ENCODE measurements around the gene DOCK9.

DOCK9 gene

DNA sequence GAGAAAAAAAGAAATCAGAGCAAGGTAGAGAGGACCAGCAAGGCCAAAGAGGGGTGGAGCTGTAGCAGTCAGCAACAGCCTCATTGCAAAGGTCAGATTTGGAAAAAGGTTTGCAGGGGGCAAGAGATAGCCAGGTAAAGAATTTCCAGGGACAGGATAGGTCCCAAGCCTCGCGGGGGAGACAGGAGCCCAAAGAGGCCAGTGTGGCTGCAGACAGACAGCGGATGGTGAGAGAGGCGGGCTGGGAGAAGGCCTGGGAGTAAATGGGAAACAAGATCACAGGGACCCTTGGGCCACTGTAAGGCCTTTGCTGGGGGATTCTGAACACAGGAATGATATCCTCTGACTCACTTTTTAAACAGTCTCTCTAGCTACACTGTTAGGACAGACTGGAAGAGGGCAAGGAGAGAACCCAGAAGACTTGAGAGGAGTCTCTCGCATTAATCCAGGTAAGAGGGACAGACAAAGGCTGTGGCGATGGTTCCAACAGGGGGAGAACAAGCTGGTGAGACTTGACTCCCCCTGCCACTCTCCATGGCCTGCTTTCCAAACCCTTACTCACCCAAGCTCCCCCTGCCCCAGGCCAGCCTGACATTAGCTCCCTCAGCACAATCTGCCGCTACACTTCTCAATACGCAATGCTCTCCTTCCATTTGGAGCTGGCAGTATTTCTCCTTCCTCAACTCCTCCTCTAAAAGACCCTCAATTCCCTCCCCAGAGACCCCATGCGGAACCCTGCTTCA, 31.8 kb downstream of the DOCK9 start:
- DNase-seq: no peak

DNA sequence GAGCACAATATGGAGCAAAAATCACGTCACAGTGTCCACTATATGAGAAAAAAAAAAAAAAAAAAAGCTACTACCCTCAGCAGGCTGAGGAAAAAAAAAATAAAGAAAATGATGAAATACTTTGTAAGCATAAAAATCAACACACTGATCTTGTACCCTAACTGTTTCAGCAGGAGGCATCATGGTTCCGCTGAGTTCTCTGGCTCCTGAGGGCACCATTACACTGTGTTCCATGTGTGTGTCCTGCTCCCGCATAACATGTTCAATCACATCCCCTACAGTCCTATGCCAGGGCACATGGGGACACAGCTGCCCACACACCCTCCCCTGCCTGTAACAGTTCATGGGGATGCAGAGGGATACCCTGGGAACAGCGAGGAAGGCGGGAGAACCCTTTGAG, 33.5 kb downstream of the DOCK9 start:
- DNase-seq: no peak

DNA sequence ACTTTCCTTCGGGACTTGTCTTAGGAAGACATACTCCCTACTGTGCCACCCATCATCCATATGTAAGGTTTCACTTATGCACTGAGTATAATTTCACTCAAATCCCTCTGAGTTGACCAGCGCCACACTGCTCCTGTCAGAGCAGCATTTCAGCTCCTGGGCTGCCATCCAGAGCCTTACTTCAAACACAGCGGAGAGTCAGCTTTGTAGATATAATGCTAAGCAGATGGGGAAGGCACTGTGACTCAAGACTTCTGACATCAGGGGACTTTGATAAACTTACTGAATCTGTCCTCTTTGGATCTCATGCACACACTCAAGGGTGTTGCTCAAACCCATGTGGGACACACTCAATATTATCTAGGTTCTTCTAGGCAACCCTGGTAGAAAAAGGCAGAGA, 34.9 kb downstream of the DOCK9 start:
- no peak for DNase-seq

DNA sequence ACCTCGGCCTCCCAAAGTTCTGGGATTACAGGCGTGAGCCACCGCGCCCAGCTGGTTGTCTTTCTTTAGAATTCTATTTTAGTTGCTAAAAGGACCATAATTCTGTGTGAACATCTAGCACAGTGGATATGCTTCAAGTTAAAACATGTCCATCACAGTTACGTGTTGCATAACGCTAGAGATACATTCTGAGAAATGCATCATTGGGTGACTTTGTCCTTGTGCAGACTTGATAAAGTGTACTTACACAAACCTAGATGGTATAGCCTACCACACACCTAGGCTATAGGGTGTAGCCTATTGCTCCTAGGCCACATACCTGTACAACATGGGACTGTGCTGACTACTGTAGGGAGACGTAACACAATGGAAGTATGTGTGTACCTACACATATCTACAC, 35.4 kb downstream of the DOCK9 start:
- DNase-seq: no peak

DNA sequence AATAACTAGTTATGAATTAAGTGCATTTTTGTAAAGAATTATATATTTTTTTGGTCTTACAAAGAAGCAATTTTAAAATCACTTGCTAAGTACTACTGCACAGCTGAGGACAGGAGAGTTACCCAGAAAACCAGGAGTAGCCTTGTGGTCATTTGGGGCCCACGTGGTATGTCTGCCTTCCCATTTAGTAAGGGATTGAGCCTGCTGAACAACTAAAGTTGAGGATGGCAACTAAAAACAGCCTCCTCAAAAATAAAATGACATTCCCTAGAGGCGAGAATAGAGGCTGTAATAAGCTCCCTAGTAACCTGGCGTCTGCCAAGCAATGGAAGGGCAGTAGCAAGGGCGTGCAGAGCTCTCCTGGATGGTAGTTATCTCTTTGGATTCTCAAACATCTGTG, 36.3 kb downstream of the DOCK9 start:
- no peak for DNase-seq

- DNase-seq: no peak
These were observed 36.7 kb downstream of the DOCK9 start for GRCh38 chr13:98941126-98941525.

DNA sequence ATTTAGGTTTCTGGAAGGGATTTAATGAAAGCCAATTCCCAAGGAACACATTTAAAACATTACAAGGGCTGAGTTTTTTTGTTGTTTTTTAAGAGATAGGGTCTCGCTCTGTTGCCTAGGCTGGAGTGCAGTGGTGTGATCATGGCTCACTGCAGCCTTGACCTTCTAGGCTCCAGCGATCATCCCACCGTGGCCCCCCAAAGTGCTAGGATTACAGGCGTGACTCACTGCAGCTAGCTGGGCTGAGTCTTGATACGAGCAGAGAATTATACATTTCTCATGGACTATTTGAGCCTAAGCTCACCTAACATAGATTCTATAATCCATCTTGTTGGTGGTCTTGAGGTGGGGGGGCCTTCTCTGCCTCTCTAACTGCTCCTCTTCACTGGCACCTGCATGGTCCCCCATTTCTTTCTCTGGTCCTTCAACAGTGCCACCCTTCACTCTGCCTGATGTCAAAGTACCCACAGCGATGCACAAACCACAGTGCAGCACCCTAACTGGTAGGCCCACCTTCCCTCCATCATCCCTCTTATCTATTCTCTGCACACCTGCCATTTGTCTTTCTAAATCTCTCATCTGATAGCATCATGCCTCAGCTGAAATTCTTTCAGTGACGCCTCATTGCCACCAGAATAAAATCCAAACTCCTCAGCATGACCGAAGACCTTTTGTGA, 37.4 kb downstream of the DOCK9 start:
- DNase-seq: no peak

DNA sequence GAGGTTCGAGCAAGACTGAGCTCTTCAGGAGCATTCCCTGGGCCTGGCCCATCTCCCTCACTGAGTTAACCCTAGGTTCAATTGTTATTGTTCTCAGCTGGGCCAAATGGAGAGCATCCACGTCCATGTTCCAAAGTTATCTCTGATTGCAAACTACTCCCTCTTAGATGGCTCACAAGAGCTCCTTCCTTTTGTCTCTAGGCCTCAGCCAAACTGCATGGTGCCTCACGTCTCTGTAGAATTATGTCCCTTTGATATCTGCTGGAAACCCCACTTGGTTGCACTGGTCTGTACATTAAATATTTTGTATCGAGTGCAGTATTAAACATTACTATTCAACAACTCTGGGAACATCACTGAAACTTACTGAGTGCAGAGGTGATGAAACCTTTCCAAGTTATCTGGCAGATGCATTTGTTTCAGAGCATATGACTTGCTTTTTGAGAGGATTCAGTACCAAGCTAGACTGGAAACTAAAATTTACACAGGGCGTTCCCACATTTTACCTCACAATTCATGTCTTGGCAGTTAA, 38.1 kb downstream of the DOCK9 start:
- no peak for DNase-seq

GRCh38 chr13:98938801-98939200, 39.1 kb downstream of the DOCK9 start:
- DNase-seq: no peak

GRCh38 chr13:98937911-98938381, 39.9 kb downstream of the DOCK9 start:
- no peak for DNase-seq

DNA sequence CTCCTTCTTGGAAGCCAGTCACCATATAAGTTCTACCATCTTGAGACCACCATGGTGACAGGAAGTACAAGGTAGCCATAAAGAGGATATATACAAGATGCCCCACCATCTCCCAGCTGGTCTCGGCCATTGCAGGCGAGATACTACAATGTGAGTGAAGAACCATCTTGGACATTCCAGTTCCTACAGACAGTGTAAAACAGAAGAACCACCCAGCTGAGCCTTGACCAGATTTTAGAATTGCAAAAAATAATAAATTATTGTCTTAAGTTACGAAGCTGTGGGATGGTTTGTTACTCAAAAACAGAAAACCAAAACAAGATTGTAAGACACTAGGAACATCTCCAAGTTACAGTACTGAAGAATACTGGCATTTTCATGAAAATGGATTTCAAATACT, 43.6 kb downstream of the DOCK9 start:
- no peak for DNase-seq

GRCh38 chr13:98930151-98930591, 47.7 kb downstream of the DOCK9 start:
- no peak for DNase-seq

- DNase-seq: no peak
These were observed 49.6 kb downstream of the DOCK9 start for GRCh38 chr13:98927951-98928927.

- no peak for DNase-seq
These were observed 51.9 kb downstream of the DOCK9 start for GRCh38 chr13:98925949-98926348.

- DNase-seq: no peak
These were observed 54.0 kb downstream of the DOCK9 start for GRCh38 chr13:98923641-98924397.

DNA sequence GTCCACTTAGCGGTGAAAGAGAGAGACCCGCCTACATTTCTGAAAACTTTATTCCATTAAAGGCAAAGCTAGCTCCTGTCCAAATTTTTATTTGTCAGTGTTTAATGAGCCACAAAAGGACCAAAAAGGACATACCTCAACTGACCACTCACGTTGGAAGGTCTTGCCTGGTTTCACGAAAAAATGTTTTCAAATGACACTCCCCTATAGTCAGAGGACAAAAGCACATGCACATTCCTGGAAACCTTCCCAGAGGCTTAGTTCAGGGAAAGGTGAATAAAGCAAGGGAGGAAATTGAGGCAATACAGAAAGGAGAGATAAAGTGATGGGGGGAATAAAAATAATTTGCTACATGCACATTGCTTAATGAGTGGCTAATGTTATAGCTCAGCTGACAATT, 55.6 kb downstream of the DOCK9 start:
- DNase-seq: no peak

DNA sequence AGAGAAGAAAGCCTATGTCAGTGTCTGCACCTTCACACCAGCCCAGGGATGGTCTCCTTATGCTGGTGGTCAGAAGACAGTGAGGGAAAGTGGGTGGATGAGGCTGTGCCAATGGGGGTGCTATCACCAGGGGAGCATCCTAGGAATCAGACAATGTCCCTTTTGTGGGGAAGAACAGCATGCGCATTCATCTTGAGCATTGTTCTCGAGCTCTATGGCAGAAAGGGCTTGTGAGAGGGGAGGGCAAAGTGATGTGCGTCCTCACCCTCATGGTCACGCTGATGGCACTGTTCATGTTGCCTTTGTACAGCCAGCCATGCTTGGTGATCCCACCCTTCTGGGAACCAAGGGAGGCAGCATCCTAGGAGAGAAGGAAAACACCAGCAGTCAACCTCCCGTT, 56.1 kb downstream of the DOCK9 start:
- no peak for DNase-seq

DNA sequence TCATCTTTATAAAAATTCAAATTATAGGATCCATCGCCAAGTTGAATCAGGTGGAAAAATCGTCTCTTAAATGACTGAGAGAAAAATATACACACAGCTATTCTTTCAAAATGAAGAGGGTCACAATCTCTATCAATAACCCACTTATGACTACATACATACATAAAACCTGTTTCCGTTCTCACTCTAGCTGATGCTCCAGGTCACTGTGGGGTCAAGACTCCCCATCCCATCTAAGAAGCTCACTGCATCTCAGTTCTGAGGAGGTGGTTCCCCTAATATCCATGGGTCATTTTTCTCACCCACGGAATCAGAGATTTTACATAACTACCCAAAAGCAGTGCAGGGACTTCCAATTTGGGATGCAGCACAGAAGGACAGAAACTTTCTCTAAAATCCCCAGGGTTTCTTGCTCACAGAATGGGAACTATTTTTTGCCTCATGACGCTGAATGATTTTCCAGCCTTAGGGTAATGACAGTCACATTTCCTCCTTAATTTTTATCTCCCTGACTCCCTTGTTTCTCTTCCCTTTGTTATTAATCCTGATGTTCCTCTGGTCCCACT, 56.8 kb downstream of the DOCK9 start:
- no peak for DNase-seq

- DNase-seq: no peak
These were observed 58.3 kb downstream of the DOCK9 start for GRCh38 chr13:98919566-98919965.

- DNase-seq: no peak
These were observed 59.1 kb downstream of the DOCK9 start for GRCh38 chr13:98918771-98919170.

GRCh38 chr13:98917116-98917515, 60.7 kb downstream of the DOCK9 start:
- no peak for DNase-seq

GRCh38 chr13:98916403-98916802, 61.5 kb downstream of the DOCK9 start:
- DNase-seq: no peak

Measured in CD4-positive, alpha-beta T cell treated with Interleukin-15 for 1 hour (primary cell).